Endothelial cell of umbilical vein (primary cell): ENCODE data around the gene RAB39A.

ENCODE experiments used
- EZH2 ChIP-seq: IDR thresholded peaks from 2 replicates; pipeline ENCODE4 v1.6.1; 2012; ENCODE audit warnings: borderline replicate concordance, low read depth, mild to moderate bottlenecking, moderate library complexity, low read length, inconsistent platforms; ENCODE audit not compliant: severe bottlenecking
- POLR2A ChIP-seq: IDR thresholded peaks from 2 replicates; pipeline ENCODE4 v1.6.1; 2012; ENCODE audit warnings: low read depth, mild to moderate bottlenecking, control low read depth, low read length
- TF ChIP-seq, protein P1 (sequence below), 2 donors: IDR thresholded peaks; 1 replicate in 1 of 2; 2 replicates in 1 of 2; pipeline ENCODE4 v1.5.1; 2011; ENCODE audit warnings: low read length in 2 of 2, mild to moderate bottlenecking in 2 of 2, moderate library complexity in 2 of 2, control low read depth in 1 of 2, inconsistent platforms in 1 of 2, low read depth in 1 of 2; ENCODE audit not compliant: insufficient read depth in 1 of 2; ENCODE audit errors: extremely low read depth in 1 of 2

DNA sequence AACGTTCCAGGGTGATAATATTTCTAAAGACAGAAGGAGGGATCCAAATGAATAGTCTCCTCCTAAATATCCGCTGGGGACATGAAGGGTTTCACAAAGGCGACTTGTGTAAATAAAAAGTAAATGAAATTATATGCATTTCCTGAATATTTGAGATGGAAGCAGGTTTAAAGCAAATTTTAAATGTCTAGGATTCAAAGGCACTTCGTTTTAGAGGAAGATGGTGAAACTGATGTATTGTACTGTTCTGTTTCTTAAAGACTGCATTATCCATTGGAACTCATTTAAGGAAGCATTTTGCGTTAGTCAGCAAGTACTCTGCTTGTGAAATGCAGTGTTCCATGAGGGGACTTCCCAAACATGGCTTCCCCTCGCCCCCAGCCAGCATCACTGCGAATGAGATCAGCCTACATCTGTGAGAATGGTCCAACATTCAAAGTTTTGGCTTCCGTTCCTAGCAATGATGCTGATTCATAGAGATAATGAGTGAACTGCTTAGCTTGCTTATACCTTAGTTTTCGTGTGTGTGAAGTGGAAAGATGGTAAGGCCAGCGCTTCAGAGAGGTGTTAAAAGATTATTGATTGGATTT lies 1.5 kb downstream of the RAB39A start:
- TF ChIP-seq, protein P1, sequence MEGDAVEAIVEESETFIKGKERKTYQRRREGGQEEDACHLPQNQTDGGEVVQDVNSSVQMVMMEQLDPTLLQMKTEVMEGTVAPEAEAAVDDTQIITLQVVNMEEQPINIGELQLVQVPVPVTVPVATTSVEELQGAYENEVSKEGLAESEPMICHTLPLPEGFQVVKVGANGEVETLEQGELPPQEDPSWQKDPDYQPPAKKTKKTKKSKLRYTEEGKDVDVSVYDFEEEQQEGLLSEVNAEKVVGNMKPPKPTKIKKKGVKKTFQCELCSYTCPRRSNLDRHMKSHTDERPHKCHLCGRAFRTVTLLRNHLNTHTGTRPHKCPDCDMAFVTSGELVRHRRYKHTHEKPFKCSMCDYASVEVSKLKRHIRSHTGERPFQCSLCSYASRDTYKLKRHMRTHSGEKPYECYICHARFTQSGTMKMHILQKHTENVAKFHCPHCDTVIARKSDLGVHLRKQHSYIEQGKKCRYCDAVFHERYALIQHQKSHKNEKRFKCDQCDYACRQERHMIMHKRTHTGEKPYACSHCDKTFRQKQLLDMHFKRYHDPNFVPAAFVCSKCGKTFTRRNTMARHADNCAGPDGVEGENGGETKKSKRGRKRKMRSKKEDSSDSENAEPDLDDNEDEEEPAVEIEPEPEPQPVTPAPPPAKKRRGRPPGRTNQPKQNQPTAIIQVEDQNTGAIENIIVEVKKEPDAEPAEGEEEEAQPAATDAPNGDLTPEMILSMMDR (IDR thresholded peaks at IDR 0.05; ENCODE audit: extremely low read depth in 1 of 2, insufficient read depth in 1 of 2, low read depth in 1 of 2, low read length in 2 of 2): no peak
- TF ChIP-seq POLR2A (no peak), EZH2 (no peak)
